Hepatocyte (in vitro differentiated cells): ENCODE measurements around the gene PTGIS. TPM values are rescaled to one million over a fixed set of nuclear protein-coding genes. Genes with fewer than 3 reads are reported as not detected.

Experiments
- DNase-seq: peaks from one replicate; pipeline ENCODE4 v3.0.0-alpha.2; 2016; ENCODE audit warnings: low spot score
- H2AFZ ChIP-seq: fragments of 200-600 bp; sonication (generic); 2 replicates; pipeline ENCODE4 v1.6.0; 2016; ENCODE audit warnings: antibody characterized with exemption, mild to moderate bottlenecking
- H3K27ac ChIP-seq: fragments of 200-600 bp; sonication (generic); 2 replicates; pipeline ENCODE4 v1.5.1; 2016; ENCODE audit warnings: mild to moderate bottlenecking
- H3K27me3 ChIP-seq: fragments of 200-600 bp; sonication (generic); 2 replicates; pipeline ENCODE4 v1.6.1; 2016
- H3K36me3 ChIP-seq: fragments of 200-600 bp; sonication (generic); replicated peaks from 2 replicates; pipeline ENCODE4 v1.5.1; 2016; ENCODE audit warnings: low read depth; ENCODE audit not compliant: insufficient read depth
- H3K4me1 ChIP-seq: fragments of 200-600 bp; sonication (generic); 2 replicates; pipeline ENCODE4 v1.5.1; 2016; ENCODE audit warnings: mild to moderate bottlenecking, moderate library complexity; ENCODE audit not compliant: insufficient read depth
- H3K4me2 ChIP-seq: fragments of 200-600 bp; sonication (generic); 2 replicates; pipeline ENCODE4 v1.6.0; 2016
- H3K4me3 ChIP-seq: fragments of 200-600 bp; sonication (generic); 2 replicates; pipeline ENCODE4 v1.5.1; 2016; ENCODE audit warnings: mild to moderate bottlenecking
- H3K79me2 ChIP-seq: fragments of 200-600 bp; sonication (generic); 2 replicates; pipeline ENCODE4 v1.6.0; 2017; ENCODE audit warnings: mild to moderate bottlenecking
- H3K9me2 ChIP-seq: fragments of 200-600 bp; sonication (generic); replicated peaks from 2 replicates; pipeline ENCODE4 v1.6.0; 2017; ENCODE audit warnings: mild to moderate bottlenecking; ENCODE audit not compliant: insufficient read depth
- H3K9me3 ChIP-seq: fragments of 200-600 bp; sonication (generic); 2 replicates; pipeline ENCODE4 v1.5.1; 2016; ENCODE audit warnings: low read depth, mild to moderate bottlenecking
- H4K20me1 ChIP-seq: fragments of 200-600 bp; sonication (generic); 2 replicates; pipeline ENCODE4 v1.6.0; 2016; ENCODE audit warnings: mild to moderate bottlenecking; ENCODE audit not compliant: insufficient read depth, poor library complexity, severe bottlenecking
- CTCF ChIP-seq: fragments of 200-600 bp; sonication (generic); IDR thresholded peaks from 2 replicates; pipeline ENCODE4 v1.5.1; 2016; ENCODE audit warnings: antibody characterized with exemption, mild to moderate bottlenecking; ENCODE audit not compliant: poor library complexity
- EZH2 ChIP-seq: fragments of 200-600 bp; sonication (generic); IDR thresholded peaks from 2 replicates; pipeline ENCODE4 v1.6.1; 2016; ENCODE audit warnings: antibody characterized with exemption, mild to moderate bottlenecking, borderline replicate concordance
- EZH2phosphoT487 ChIP-seq: fragments of 200-600 bp; sonication (generic); IDR thresholded peaks from one replicate; pipeline ENCODE4 v1.6.1; 2018; ENCODE audit warnings: antibody characterized with exemption, mild to moderate bottlenecking, low read depth, moderate library complexity; ENCODE audit not compliant: unreplicated experiment, severe bottlenecking
- WGBS: methylation state at CpG from one replicate; pipeline ENCODE4 v1.1.6; 2016; ENCODE audit warnings: low lambda C conversion rate; ENCODE audit errors: missing lambda C conversion rate; 5-methylcytosine and 5-hydroxymethylcytosine counted together
- polyA plus RNA-seq: library from polyadenylated mRNA; unstranded; fragments of >200 nt; fragmentation: Nextera tagmentation; extraction: Ambion mirVana; gene quantifications from 2 replicates; pipeline ENCODE4 v1.2.1, GENCODE V29; 2016
- total RNA-seq: library from RNA; depleted of rRNA; stranded (reverse); fragments of >200 nt; gene quantifications from 2 replicates; pipeline ENCODE4 v1.2.3, GENCODE V29; 2014

PTGIS gene
- total and polyA plus RNA-seq, 2 experiments from 2014 or later = 25.4 to 26.1 TPM

- peak overlapping the region; percentile 82 for H2AFZ ChIP-seq
These were observed 43.0 kb upstream of the PTGIS start for GRCh38 chr20:49610691-49611538.

GRCh38 chr20:49608752-49609670 lies 41.1 kb upstream of the PTGIS start:
- Histone ChIP-seq H4K20me1 (no peaks in the 10 kb centered on the region), H2AFZ (no peak overlapping the region), H3K36me3 (no peaks in the 10 kb centered on the region), H3K79me2 (no peaks in the 10 kb centered on the region), H3K27me3 (no peaks in the 10 kb centered on the region), H3K4me1 (peaks cover 13% of the 10 kb centered on the region), H3K4me2 (peak overlapping the region; percentile 65), H3K9me2 (no peaks in the 10 kb centered on the region), H3K9me3 (no peaks in the 10 kb centered on the region), H3K4me3 (no peak overlapping the region), H3K27ac (no peak overlapping the region)
- peak; percentile 86 for DNase-seq
- 10% methylated on average over 17 of the region's 17 CpGs for WGBS
- TF ChIP-seq CTCF (peak; percentile 95), EZH2 (no peak), EZH2phosphoT487 (no peak)

More at GRCh38 chr20:49610691-49611538, 43.0 kb upstream of the PTGIS start:
- Histone ChIP-seq H3K4me1 (peaks cover 3% of the 10 kb centered on the region), H3K27ac (no peak overlapping the region), H3K9me3 (no peaks in the 10 kb centered on the region), H3K36me3 (no peaks in the 10 kb centered on the region), H3K9me2 (no peaks in the 10 kb centered on the region), H3K4me2 (peak overlapping the region; percentile 80), H4K20me1 (no peaks in the 10 kb centered on the region), H3K27me3 (no peaks in the 10 kb centered on the region), H3K79me2 (no peaks in the 10 kb centered on the region), H3K4me3 (no peak overlapping the region)
- peak; percentile 86 for DNase-seq
- 16% methylated on average over 47 of the region's 48 CpGs for WGBS
- TF ChIP-seq CTCF (peak; percentile 96), EZH2 (no peak), EZH2phosphoT487 (no peak)

- Histone ChIP-seq H3K36me3 (no peaks in the 10 kb centered on the region), H3K79me2 (no peaks in the 10 kb centered on the region), H3K4me3 (no peak overlapping the region), H3K27ac (no peak overlapping the region), H3K9me2 (no peaks in the 10 kb centered on the region), H3K4me1 (peaks cover 13% of the 10 kb centered on the region), H3K27me3 (no peaks in the 10 kb centered on the region), H2AFZ (no peak overlapping the region), H3K4me2 (no peak overlapping the region), H3K9me3 (no peaks in the 10 kb centered on the region), H4K20me1 (no peaks in the 10 kb centered on the region)
- WGBS = 100% methylated on average over 1 of the region's 1 CpG
- DNase-seq = no peak
- TF ChIP-seq EZH2phosphoT487 = no peak
These were observed 39.6 kb upstream of the PTGIS start for GRCh38 chr20:49607568-49607967.
